HepG2 (cell line): ENCODE data around the gene SLC4A11. TPM values are rescaled to one million over a fixed set of nuclear protein-coding genes. Genes with fewer than 3 reads are reported as not detected.

Experiments
- ATF7-NPFF ChIP-seq: sonication (generic); formaldehyde crosslinking; IDR thresholded peaks from 2 replicates; pipeline ENCODE4 v1.8.1; 2023; ENCODE audit warnings: mild to moderate bottlenecking, low read depth, missing genetic modification reagents, moderate library complexity
- EP300 ChIP-seq, 3 experiments: sonication (generic) in 1 of 3; formaldehyde crosslinking in 1 of 3; IDR thresholded peaks; 2 replicates each; pipeline versions ENCODE4 v1.5.1 to v1.6.1; 2011 to 2020; ENCODE audit warnings: low read depth in 2 of 3, low read length in 2 of 3, borderline replicate concordance in 1 of 3, improper control_type of control experiment in 1 of 3, mild to moderate bottlenecking in 1 of 3, missing genetic modification reagents in 1 of 3, moderate library complexity in 1 of 3
- HHEX ChIP-seq: IDR thresholded peaks from 2 replicates; pipeline ENCODE4 v1.6.1; 2016; ENCODE audit warnings: control low read depth
- HMG20A ChIP-seq: IDR thresholded peaks from 2 replicates; pipeline ENCODE4 v1.6.1; 2016; ENCODE audit warnings: borderline replicate concordance
- ISX ChIP-seq: sonication (generic); formaldehyde crosslinking; conservative IDR thresholded peaks from 2 replicates; pipeline ENCODE4 v1.5.0; 2020; ENCODE audit warnings: missing genetic modification reagents
- MTA3 ChIP-seq: sonication (generic); formaldehyde crosslinking; IDR thresholded peaks from 2 replicates; pipeline ENCODE4 v1.4.0; 2020; ENCODE audit warnings: missing genetic modification reagents
- MYNN ChIP-seq: sonication (generic); formaldehyde crosslinking; IDR thresholded peaks from 2 replicates; pipeline ENCODE4 v1.4.0; 2020; ENCODE audit warnings: mild to moderate bottlenecking, low read depth, missing genetic modification reagents
- PHF8 ChIP-seq: sonication (generic); formaldehyde crosslinking; IDR thresholded peaks from 2 replicates; pipeline ENCODE4 v1.5.0; 2020; ENCODE audit warnings: missing genetic modification reagents
- RFX1 ChIP-seq: fragments of 450-650 bp; IDR thresholded peaks from 2 replicates; pipeline ENCODE4 v1.6.1; 2017
- RFX3 ChIP-seq: IDR thresholded peaks from 2 replicates; pipeline ENCODE4 v1.6.1; 2016; ENCODE audit warnings: missing biosample characterization, missing genetic modification reagents
- RNF2 ChIP-seq: fragments of 450-650 bp; conservative IDR thresholded peaks from 2 replicates; pipeline ENCODE4 v1.6.1; 2016; ENCODE audit warnings: low read depth
- SP4 ChIP-seq: sonication (generic); formaldehyde crosslinking; IDR thresholded peaks from 2 replicates; pipeline ENCODE4 v1.8.1; 2023; ENCODE audit warnings: mild to moderate bottlenecking, missing genetic modification reagents
- YEATS4 ChIP-seq: sonication (generic); formaldehyde crosslinking; IDR thresholded peaks from 2 replicates; pipeline ENCODE4 v1.4.0; 2020; ENCODE audit warnings: missing genetic modification reagents, borderline replicate concordance
- ZBTB7B ChIP-seq: sonication (generic); formaldehyde crosslinking; IDR thresholded peaks from 2 replicates; pipeline ENCODE4 v1.4.0; 2020; ENCODE audit warnings: missing genetic modification reagents
- ZNF709 ChIP-seq: sonication (generic); formaldehyde crosslinking; IDR thresholded peaks from 2 replicates; pipeline ENCODE4 v1.5.0; 2020; ENCODE audit warnings: mild to moderate bottlenecking, missing genetic modification reagents
- ZNF737 ChIP-seq: sonication (generic); formaldehyde crosslinking; IDR thresholded peaks from 2 replicates; pipeline ENCODE4 v1.5.0; 2020; ENCODE audit warnings: missing genetic modification reagents, mild to moderate bottlenecking, borderline replicate concordance
- ZNF878 ChIP-seq: sonication (generic); formaldehyde crosslinking; IDR thresholded peaks from 2 replicates; pipeline ENCODE4 v1.8.1; 2023; ENCODE audit warnings: mild to moderate bottlenecking, missing genetic modification reagents, moderate library complexity
- polyA plus RNA-seq, 8 experiments: library from polyadenylated mRNA; depleted of rRNA in 3 of 8; stranded (reverse) in 7 of 8; unstranded in 1 of 8; fragments of >200 nt; fragmentation: Illumina TruSeq in 4 of 8; extraction: Trizol in 4 of 8; gene quantifications; 2 replicates each; pipeline versions ENCODE4 v1.2.1 to v1.2.3, GENCODE V29; 2011 to 2016; ENCODE audit warnings: low read depth in 4 of 8, missing spikeins in 1 of 8, mixed read lengths in 1 of 8; ENCODE audit not compliant: insufficient read depth in 1 of 8
- total RNA-seq, 5 experiments: library from RNA; depleted of rRNA; stranded (reverse); fragments of >200 nt; fragmentation: Illumina TruSeq; extraction: Trizol; gene quantifications; 2 replicates each; pipeline ENCODE4 v1.2.3, GENCODE V29; 2016; ENCODE audit warnings: low read depth in 1 of 5
- TF ChIP-seq, protein P1 (sequence below): sonication (generic); formaldehyde crosslinking; IDR thresholded peaks from 2 replicates; pipeline ENCODE4 v1.4.0; 2020; ENCODE audit warnings: missing genetic modification reagents
- TF ChIP-seq, protein P2 (sequence below): sonication (generic); formaldehyde crosslinking; IDR thresholded peaks from 2 replicates; pipeline ENCODE4 v1.5.1; 2020; ENCODE audit warnings: missing genetic modification reagents, mild to moderate bottlenecking, borderline replicate concordance
- TF ChIP-seq, protein P3 (sequence below): IDR thresholded peaks from 2 replicates; pipeline ENCODE4 v1.6.1; 2018; ENCODE audit warnings: missing genetic modification reagents
- TF ChIP-seq, protein P4 (sequence below): sonication (generic); formaldehyde crosslinking; conservative IDR thresholded peaks from 2 replicates; pipeline ENCODE4 v1.8.0; 2022; ENCODE audit warnings: missing genetic modification reagents
- TF ChIP-seq, protein P5 (sequence below): sonication (generic); formaldehyde crosslinking; conservative IDR thresholded peaks from 2 replicates; pipeline ENCODE4 v1.8.1; 2023; ENCODE audit warnings: missing genetic modification reagents

Gene SLC4A11
- total and polyA plus RNA-seq, 2 of the 13 experiments (the other 11 are each of a cell fraction or from before 2014, with no cell fraction given) = 3.9 to 27.0 TPM

DNA sequence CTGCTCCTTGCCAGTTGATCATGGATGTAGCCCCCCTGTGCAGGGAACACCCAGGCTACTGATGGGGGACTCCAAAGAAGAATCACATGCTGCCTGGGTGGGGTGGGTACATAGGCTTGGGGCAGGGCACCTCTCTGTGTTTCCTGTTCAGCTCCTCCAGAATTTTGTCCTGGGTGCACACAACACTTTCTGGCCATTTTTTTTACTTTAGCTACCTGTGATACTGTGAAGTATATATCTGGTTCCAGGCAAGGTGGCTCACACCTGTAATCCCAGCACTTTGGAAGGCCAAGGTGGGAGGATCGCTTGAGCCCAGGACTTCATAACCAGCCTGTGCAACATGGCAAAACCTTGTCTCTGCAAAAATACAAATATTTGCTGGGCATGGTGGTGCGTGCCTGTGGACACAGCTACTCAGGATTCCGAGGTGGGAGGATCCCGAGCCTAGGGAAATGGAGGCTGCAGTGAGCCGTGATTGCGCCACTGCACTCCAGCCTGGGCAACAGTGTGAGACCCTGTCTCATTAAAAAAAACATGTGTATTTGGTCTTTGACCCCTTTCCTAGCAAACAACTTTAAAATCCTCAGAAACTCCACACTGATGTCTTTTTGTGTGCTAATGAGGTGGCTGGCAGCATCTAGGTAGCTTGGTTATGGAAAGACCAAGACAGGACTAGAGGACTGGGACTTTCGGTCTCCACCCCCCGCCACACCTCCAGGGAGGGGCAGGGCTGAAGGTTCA is 14.1 kb downstream of the SLC4A11 start (continued):
- TF ChIP-seq ZNF878 (CRISPR knock-in tag) = peak; percentile 58
- no peak for TF ChIP-seq RNF2
- no peak for TF ChIP-seq ZNF737
- peak in 1 of 2 experiments; percentile 70; a peak in 1 of 4 replicates for TF ChIP-seq EP300 (IDR thresholded peaks at IDR 0.05; ENCODE audit: low read depth in 2 of 2, low read length in 2 of 2)
- peak; percentile 71 for TF ChIP-seq EP300 (CRISPR knock-in tag; IDR thresholded peaks at IDR 0.05; ENCODE audit: borderline replicate concordance)
- no peak for TF ChIP-seq ISX
- no peak for TF ChIP-seq RFX1
- no peak for TF ChIP-seq ATF7-NPFF (CRISPR knock-in tag)
- TF ChIP-seq MTA3 = no peak
- TF ChIP-seq, protein P1, sequence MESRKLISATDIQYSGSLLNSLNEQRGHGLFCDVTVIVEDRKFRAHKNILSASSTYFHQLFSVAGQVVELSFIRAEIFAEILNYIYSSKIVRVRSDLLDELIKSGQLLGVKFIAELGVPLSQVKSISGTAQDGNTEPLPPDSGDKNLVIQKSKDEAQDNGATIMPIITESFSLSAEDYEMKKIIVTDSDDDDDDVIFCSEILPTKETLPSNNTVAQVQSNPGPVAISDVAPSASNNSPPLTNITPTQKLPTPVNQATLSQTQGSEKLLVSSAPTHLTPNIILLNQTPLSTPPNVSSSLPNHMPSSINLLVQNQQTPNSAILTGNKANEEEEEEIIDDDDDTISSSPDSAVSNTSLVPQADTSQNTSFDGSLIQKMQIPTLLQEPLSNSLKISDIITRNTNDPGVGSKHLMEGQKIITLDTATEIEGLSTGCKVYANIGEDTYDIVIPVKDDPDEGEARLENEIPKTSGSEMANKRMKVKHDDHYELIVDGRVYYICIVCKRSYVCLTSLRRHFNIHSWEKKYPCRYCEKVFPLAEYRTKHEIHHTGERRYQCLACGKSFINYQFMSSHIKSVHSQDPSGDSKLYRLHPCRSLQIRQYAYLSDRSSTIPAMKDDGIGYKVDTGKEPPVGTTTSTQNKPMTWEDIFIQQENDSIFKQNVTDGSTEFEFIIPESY = peak; percentile 90
- TF ChIP-seq, protein P2, sequence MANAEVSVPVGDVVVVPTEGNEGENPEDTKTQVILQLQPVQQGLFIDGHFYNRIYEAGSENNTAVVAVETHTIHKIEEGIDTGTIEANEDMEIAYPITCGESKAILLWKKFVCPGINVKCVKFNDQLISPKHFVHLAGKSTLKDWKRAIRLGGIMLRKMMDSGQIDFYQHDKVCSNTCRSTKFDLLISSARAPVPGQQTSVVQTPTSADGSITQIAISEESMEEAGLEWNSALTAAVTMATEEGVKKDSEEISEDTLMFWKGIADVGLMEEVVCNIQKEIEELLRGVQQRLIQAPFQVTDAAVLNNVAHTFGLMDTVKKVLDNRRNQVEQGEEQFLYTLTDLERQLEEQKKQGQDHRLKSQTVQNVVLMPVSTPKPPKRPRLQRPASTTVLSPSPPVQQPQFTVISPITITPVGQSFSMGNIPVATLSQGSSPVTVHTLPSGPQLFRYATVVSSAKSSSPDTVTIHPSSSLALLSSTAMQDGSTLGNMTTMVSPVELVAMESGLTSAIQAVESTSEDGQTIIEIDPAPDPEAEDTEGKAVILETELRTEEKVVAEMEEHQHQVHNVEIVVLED = no peak; the same call in 1 of the 2 replicates
- 0 out of 2 replicates have a peak, but pooled peaks have one; percentile 34 for TF ChIP-seq RFX3 (CRISPR knock-in tag)
- TF ChIP-seq, protein P3, sequence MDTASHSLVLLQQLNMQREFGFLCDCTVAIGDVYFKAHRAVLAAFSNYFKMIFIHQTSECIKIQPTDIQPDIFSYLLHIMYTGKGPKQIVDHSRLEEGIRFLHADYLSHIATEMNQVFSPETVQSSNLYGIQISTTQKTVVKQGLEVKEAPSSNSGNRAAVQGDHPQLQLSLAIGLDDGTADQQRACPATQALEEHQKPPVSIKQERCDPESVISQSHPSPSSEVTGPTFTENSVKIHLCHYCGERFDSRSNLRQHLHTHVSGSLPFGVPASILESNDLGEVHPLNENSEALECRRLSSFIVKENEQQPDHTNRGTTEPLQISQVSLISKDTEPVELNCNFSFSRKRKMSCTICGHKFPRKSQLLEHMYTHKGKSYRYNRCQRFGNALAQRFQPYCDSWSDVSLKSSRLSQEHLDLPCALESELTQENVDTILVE (CRISPR knock-in tag) = peak; percentile 43; the same call in 1 of the 2 replicates
- TF ChIP-seq HHEX (CRISPR knock-in tag) = no peak
- 0 out of 2 replicates have a peak, but pooled peaks have one; percentile 76 for TF ChIP-seq MYNN (CRISPR knock-in tag)
- peak; percentile 45; the same call in 1 of the 2 replicates for TF ChIP-seq ZNF709 (CRISPR knock-in tag)
- TF ChIP-seq, protein P4, sequence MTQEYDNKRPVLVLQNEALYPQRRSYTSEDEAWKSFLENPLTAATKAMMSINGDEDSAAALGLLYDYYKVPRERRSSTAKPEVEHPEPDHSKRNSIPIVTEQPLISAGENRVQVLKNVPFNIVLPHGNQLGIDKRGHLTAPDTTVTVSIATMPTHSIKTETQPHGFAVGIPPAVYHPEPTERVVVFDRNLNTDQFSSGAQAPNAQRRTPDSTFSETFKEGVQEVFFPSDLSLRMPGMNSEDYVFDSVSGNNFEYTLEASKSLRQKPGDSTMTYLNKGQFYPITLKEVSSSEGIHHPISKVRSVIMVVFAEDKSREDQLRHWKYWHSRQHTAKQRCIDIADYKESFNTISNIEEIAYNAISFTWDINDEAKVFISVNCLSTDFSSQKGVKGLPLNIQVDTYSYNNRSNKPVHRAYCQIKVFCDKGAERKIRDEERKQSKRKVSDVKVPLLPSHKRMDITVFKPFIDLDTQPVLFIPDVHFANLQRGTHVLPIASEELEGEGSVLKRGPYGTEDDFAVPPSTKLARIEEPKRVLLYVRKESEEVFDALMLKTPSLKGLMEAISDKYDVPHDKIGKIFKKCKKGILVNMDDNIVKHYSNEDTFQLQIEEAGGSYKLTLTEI (CRISPR knock-in tag) = no peak
- TF ChIP-seq, protein P5, sequence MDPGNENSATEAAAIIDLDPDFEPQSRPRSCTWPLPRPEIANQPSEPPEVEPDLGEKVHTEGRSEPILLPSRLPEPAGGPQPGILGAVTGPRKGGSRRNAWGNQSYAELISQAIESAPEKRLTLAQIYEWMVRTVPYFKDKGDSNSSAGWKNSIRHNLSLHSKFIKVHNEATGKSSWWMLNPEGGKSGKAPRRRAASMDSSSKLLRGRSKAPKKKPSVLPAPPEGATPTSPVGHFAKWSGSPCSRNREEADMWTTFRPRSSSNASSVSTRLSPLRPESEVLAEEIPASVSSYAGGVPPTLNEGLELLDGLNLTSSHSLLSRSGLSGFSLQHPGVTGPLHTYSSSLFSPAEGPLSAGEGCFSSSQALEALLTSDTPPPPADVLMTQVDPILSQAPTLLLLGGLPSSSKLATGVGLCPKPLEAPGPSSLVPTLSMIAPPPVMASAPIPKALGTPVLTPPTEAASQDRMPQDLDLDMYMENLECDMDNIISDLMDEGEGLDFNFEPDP (CRISPR knock-in tag) = no peak
- TF ChIP-seq HMG20A (CRISPR knock-in tag) = peak; percentile 68; the same call in 1 of the 2 replicates
- TF ChIP-seq PHF8 (CRISPR knock-in tag) = peak; percentile 1; the same call in 1 of the 2 replicates
- peak; percentile 76 for TF ChIP-seq YEATS4 (CRISPR knock-in tag)
- TF ChIP-seq SP4 (CRISPR knock-in tag) = peak; percentile 44; the same call in 1 of the 2 replicates
- TF ChIP-seq ZBTB7B (CRISPR knock-in tag) = peak; percentile 65; the same call in 1 of the 2 replicates
